NCI-H2171 treated with DMSO at 0.1 percent for 48 hours (cell line): ENCODE data around the gene HMX1.

Source experiments
- DNase-seq: peaks from one replicate; lab custom pipeline; 2025; lab: John Stamatoyannopoulos, UW

Gene HMX1

GRCh38 chr4:8817813-8818062 lies 53.9 kb downstream of the HMX1 start:
- DNase-seq = no peak

DNA sequence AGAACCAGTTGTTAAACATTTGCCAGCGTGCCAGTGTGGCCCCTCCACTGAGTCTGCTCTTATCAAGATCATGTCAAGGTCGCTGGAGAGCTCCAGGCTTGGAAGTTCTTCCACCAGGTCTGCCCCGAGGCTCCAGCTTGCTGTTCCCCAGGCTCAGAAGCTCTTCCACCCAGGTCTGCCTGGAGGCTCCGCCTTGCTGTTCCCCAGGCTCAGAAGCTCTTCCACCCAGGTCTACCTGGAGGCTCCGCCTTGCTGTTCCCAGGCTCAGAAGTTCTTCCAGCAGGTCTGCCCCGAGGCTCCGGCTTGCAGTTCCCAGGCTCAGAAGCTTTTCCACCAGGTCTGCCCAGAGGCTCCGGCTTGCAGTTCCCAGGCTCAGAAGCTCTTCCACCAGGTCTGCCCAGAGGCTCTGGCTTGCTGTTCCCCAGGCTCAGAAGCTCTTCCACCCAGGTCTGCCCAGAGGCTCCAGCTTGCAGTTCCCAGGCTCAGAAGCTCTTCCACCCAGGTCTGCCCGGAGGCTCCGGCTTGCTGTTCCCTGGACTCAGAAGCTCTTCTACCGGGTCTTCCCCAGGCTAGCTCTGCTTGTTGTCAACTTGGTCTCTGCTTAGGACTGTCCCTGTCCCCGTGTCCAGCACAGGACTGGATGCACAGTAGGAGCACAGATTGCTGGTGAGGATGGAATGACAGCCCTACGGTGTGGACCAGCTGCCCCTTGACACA lies 54.4 kb downstream of the HMX1 start:
- DNase-seq = no peak
